ENCODE data around the gene SEMG1.

SEMG1 gene

DNA sequence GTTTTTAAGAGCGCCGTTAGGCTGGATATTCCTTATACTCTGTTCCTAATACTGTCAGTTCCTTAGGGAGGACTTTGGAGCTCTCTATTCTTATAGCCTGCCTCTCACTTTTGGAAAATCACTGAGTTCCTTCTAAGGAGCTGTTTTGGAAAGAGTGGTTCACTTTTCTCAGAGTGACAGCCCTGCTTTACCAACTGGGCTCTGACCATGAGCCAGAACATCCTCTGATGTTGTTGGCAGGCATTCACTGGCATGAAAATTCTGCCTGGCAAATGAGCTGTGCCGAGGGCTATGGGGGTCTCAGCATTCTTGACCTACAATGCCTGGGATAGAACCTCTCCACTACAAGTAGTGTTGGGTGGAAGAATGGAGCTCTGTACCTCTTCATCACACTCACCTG lies 14.9 kb upstream of the SEMG1 start:
- TF ChIP-seq, protein P1, sequence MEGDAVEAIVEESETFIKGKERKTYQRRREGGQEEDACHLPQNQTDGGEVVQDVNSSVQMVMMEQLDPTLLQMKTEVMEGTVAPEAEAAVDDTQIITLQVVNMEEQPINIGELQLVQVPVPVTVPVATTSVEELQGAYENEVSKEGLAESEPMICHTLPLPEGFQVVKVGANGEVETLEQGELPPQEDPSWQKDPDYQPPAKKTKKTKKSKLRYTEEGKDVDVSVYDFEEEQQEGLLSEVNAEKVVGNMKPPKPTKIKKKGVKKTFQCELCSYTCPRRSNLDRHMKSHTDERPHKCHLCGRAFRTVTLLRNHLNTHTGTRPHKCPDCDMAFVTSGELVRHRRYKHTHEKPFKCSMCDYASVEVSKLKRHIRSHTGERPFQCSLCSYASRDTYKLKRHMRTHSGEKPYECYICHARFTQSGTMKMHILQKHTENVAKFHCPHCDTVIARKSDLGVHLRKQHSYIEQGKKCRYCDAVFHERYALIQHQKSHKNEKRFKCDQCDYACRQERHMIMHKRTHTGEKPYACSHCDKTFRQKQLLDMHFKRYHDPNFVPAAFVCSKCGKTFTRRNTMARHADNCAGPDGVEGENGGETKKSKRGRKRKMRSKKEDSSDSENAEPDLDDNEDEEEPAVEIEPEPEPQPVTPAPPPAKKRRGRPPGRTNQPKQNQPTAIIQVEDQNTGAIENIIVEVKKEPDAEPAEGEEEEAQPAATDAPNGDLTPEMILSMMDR (IDR thresholded peaks at IDR 0.05; ENCODE audit: extremely low read depth, missing control alignments): no peak
- no peak for DNase-seq (ENCODE audit: low spot score)

DNA sequence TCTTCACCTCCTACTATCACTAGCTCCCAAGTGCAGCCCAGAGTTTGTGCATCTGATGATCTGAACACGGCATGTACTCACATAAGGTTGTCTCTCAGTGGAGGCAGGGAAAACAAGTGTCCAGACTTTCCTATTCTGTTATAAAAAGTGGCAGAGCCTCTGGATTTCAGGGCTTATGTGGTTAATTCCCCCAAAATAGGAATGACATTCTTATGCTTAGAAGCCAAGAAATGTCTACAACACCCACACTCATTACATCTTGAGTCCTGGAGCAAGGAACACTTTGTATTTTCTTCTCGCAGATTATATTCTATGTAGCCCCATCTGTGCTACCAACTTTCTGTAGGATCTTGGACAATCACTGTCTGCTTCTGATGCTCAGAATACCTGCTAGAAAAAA lies 13.5 kb upstream of the SEMG1 start:
- DNase-seq (ENCODE audit: low spot score): no peak
- TF ChIP-seq, protein P1 (IDR thresholded peaks at IDR 0.05; ENCODE audit: extremely low read depth, missing control alignments): no peak

DNA sequence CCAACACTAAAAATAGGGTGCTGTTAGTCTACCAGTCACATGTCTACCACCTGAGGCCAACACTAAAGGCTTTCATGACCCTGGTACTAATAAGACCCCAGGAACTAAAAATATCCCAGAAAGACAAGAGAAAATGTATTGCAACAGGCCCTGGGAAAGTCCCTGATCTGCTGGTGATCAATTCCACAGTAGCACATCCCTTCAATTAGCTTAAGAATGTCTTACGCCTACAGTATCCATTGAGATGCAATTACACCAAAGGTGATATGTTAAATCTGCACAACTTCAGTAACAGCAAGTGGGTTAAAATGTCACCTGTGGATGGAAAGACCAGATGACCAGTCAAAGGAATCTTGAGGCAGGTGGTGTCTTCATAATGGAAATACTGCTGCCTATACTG lies 3.1 kb downstream of the SEMG1 start:
- TF ChIP-seq, protein P1 (IDR thresholded peaks at IDR 0.05; ENCODE audit: extremely low read depth, missing control alignments): no peak
- no peak for DNase-seq (ENCODE audit: low spot score)

DNA sequence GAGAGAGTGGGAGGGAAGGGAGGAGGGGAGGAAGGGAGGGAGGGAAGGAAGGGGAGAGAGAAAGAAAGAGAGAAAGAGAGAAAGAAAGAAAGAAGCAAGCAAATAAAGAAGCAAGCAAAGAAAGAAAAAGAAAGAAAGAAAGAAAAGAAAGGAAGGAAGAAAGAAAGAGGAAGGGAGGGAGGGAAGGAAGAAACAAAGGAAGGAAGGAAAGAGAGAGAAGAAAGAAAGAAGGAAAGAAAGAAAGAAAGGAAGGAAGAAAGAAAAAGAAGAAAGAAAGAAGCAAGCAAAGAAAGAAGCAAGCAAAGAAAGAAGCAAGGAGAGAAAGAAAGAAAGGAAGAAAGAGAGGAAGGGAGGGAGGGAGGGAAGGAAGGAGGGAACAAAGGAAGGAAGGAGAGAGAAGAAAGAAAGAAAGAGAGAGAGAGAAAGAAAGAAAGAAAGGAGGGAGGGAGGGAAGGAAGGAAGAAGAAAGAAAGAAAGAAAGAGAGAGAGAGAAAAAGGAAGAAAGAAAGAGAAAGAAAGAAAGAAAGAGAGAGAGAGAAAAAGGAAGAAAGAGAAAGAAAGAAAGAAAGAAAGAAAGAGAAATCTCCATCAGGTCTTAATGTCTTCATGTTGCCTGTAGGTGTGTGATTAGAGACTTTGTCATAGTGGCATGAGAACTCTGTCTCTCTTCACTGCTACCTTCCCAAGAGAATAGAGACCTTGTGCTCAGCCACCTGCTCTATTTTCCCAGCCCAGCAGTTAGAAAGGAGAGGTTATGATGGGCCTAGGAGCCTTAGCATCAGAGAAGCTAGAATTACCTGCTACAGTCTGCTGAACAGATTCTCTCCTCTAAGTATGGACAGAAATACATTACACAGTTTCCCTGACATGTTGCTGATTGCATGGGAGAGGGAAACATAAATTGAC lies 5.0 kb downstream of the SEMG1 start:
- TF ChIP-seq, protein P1 (IDR thresholded peaks at IDR 0.05; ENCODE audit: extremely low read depth, missing control alignments): no peak

DNA sequence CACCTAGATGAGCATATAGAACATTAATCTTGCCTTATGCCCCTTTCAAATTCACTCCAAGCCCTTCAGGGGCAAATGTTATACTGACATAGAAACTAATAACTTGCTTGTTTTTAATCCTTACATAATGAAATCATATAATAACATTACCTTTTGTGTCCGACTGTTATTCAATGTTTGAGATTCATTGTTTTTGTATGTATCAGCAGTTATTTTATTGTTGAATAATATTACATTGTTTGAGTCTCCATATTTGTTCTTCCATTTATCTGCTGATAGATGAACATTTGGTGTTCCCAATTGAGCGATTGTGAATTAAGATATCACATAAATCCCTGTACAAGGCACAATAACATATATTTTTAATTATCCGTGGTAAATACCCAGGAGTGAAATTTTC lies 6.0 kb downstream of the SEMG1 start:
- TF ChIP-seq, protein P1 (IDR thresholded peaks at IDR 0.05; ENCODE audit: extremely low read depth, missing control alignments): no peak
- no peak for DNase-seq (ENCODE audit: low spot score)

More for the DNA sequence above, 5.0 kb downstream of the SEMG1 start:
- no peak for DNase-seq (ENCODE audit: low spot score)

DNA sequence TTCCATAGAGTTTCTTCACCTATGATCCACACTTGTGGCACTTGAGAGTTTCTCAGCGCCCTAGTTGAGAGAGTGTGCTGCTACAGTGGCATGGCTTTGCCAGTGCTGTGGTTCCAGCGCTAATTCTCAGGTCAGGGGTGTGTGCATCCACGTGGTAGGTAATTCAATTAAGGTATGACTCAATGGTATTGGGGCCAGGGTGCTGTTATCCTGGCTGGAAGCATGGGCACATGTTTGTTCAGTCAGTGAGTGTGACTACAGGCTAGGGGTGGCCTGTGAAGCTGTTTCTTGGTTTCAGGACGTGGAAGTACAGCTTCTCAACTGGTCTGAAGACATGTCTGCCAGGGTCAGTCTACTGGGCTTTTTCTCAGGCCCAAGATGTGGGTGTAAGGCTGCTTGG lies 11.3 kb downstream of the SEMG1 start:
- TF ChIP-seq, protein P1 (IDR thresholded peaks at IDR 0.05; ENCODE audit: extremely low read depth, missing control alignments): no peak
- DNase-seq (ENCODE audit: low spot score): no peak

DNA sequence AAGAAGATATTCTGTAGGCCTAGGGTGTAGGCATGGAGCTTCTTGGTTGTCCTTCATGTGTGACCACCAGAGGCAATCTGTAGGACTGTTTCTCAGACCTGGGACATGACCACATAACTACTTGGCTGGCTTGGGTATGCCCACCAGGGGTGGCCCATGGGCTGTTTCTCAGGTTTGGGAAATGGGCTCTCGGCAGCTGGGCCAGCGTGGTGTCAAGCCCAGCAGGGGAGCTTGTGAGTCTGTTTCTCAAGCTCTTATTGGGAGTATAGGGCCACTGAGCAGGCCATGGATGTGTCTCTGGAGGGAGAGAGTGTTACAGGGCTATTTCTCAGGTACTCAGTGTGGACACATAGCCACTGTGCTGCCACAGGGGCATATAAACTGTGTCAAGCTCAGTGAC lies 11.8 kb downstream of the SEMG1 start:
- no peak for DNase-seq (ENCODE audit: low spot score)
- TF ChIP-seq, protein P1 (IDR thresholded peaks at IDR 0.05; ENCODE audit: extremely low read depth, missing control alignments): no peak
